WTC11 (cell line): ENCODE results near the gene TBC1D22B. TPM values are rescaled to one million over a fixed set of nuclear protein-coding genes. Genes with fewer than 3 reads are reported as not detected.

Experiments
- ATAC-seq: fragments of 200-7000 bp; cut with Tn5 transposase; 2 replicates; pipeline ENCODE4 v1.10.0; 2021; ENCODE audit warnings: mild to moderate bottlenecking, moderate library complexity
- CTCF ChIA-PET: fragments of 300-600 bp; sonication (Branson Sonifier 250); formaldehyde crosslinking; loops from one replicate; lab custom pipeline; 2021; ENCODE audit warnings: antibody characterized with exemption; lab: Charles Lee
- POLR2A ChIA-PET: fragments of 350-600 bp; sonication (Branson Sonifier 250); formaldehyde crosslinking; loops from one replicate; lab custom pipeline; 2021; ENCODE audit warnings: antibody characterized with exemption; lab: Charles Lee
- DNase-seq: peaks from one replicate; pipeline ENCODE4 v3.0.0; 2021; ENCODE audit warnings: low spot score
- H3K27ac Mint-ChIP-seq: 2 replicates; pipeline ENCODE4 v1.8.0; 2021; ENCODE audit warnings: mixed read lengths
- H3K27me3 Mint-ChIP-seq: 2 replicates; pipeline ENCODE4 v1.8.0; 2021; ENCODE audit warnings: low read depth, mild to moderate bottlenecking, moderate library complexity, mixed read lengths
- H3K36me3 Mint-ChIP-seq: 2 replicates; pipeline ENCODE4 v1.8.0; 2021; ENCODE audit warnings: mixed read lengths
- H3K4me1 Mint-ChIP-seq: 2 replicates; pipeline ENCODE4 v1.8.0; 2022; ENCODE audit warnings: mixed read lengths
- H3K4me3 Mint-ChIP-seq: 2 replicates; pipeline ENCODE4 v1.8.0; 2021; ENCODE audit warnings: mild to moderate bottlenecking, moderate library complexity, mixed read lengths
- H3K9me3 Mint-ChIP-seq: 2 replicates; pipeline ENCODE4 v1.8.0; 2021; ENCODE audit warnings: mixed read lengths
- ARID4B ChIP-seq: sonication (generic); formaldehyde crosslinking; IDR thresholded peaks from 2 replicates; pipeline ENCODE4 v1.8.0; 2023; ENCODE audit warnings: missing genetic modification reagents, mild to moderate bottlenecking, borderline replicate concordance
- ATF1 ChIP-seq: sonication (generic); formaldehyde crosslinking; IDR thresholded peaks from 2 replicates; pipeline ENCODE4 v1.8.1; 2023; ENCODE audit warnings: mild to moderate bottlenecking, moderate library complexity, missing genetic modification reagents
- CTCF ChIP-seq: fragments of 200-600 bp; IDR thresholded peaks from 2 replicates; pipeline ENCODE4 v1.8.0; 2022; ENCODE audit warnings: antibody characterized with exemption
- EMX1 ChIP-seq: fragments of 250-450 bp; sonication (Bioruptor Pico); IDR thresholded peaks from 2 replicates; pipeline ENCODE4 v1.8.0; 2021; ENCODE audit warnings: mild to moderate bottlenecking
- ERG ChIP-seq: fragments of 250-450 bp; sonication (Bioruptor Pico); IDR thresholded peaks from 2 replicates; pipeline ENCODE4 v1.8.0; 2021; ENCODE audit warnings: mild to moderate bottlenecking
- FOXJ3 ChIP-seq: sonication (generic); formaldehyde crosslinking; IDR thresholded peaks from 2 replicates; pipeline ENCODE4 v1.9.0; 2021; ENCODE audit warnings: missing genetic modification reagents, mild to moderate bottlenecking, borderline replicate concordance
- FOXP4 ChIP-seq: sonication (generic); formaldehyde crosslinking; IDR thresholded peaks from 2 replicates; pipeline ENCODE4 v1.8.0; 2022; ENCODE audit warnings: mild to moderate bottlenecking, missing genetic modification reagents
- GTF2I ChIP-seq: fragments of 250-450 bp; sonication (Bioruptor Pico); conservative IDR thresholded peaks from 2 replicates; pipeline ENCODE4 v1.4.0; 2021; ENCODE audit warnings: mild to moderate bottlenecking
- JAZF1 ChIP-seq: fragments of 250-450 bp; sonication (Bioruptor Pico); IDR thresholded peaks from 2 replicates; pipeline ENCODE4 v1.9.0; 2021; ENCODE audit warnings: moderate library complexity, mild to moderate bottlenecking, inconsistent platforms
- PRDM15 ChIP-seq: sonication (generic); formaldehyde crosslinking; IDR thresholded peaks from 2 replicates; pipeline ENCODE4 v1.8.0; 2022; ENCODE audit warnings: missing genetic modification reagents
- RORB ChIP-seq: fragments of 250-450 bp; sonication (Bioruptor Pico); IDR thresholded peaks from 2 replicates; pipeline ENCODE4 v1.9.0; 2021; ENCODE audit warnings: mild to moderate bottlenecking
- STAT6 ChIP-seq: sonication (generic); formaldehyde crosslinking; conservative IDR thresholded peaks from 2 replicates; pipeline ENCODE4 v1.8.1; 2023; ENCODE audit warnings: mild to moderate bottlenecking, low read depth, missing genetic modification reagents, moderate library complexity
- ZBTB43 ChIP-seq: sonication (generic); formaldehyde crosslinking; IDR thresholded peaks from 2 replicates; pipeline ENCODE4 v1.8.1; 2023; ENCODE audit warnings: mild to moderate bottlenecking, missing genetic modification reagents
- ZNF263 ChIP-seq: sonication (generic); formaldehyde crosslinking; IDR thresholded peaks from 2 replicates; pipeline ENCODE4 v1.8.1; 2022; ENCODE audit warnings: low read depth, mild to moderate bottlenecking, moderate library complexity, missing genetic modification reagents
- ZNF425 ChIP-seq: fragments of 250-450 bp; sonication (Bioruptor Pico); conservative IDR thresholded peaks from 2 replicates; pipeline ENCODE4 v1.9.0; 2021; ENCODE audit warnings: mild to moderate bottlenecking
- ZNF671 ChIP-seq: fragments of 250-450 bp; sonication (Bioruptor Pico); IDR thresholded peaks from 2 replicates; pipeline ENCODE4 v1.8.0; 2021; ENCODE audit warnings: mild to moderate bottlenecking
- total RNA-seq: library from RNA; stranded (reverse); gene quantifications from 3 replicates; pipeline ENCODE4 v1.2.3, GENCODE V29; 2021

The TBC1D22B gene
- total RNA-seq, 1 experiment from 2014 or later, result 16.4 TPM

GRCh38 chr6:37282371-37282770 is 24.8 kb downstream of the TBC1D22B start (continued):
- TF ChIP-seq ZBTB43, result no peak
- no peak for TF ChIP-seq RORB (CRISPR knock-in tag)
- no peak for TF ChIP-seq CTCF
- no peak for TF ChIP-seq FOXP4 (CRISPR knock-in tag)
- no peak for TF ChIP-seq ZNF263
- TF ChIP-seq, all 79 proteins: peak for 0

GRCh38 chr6:37283268-37283667 is 25.7 kb downstream of the TBC1D22B start:
- POLR2A ChIA-PET, result no interaction called here
- no peaks in the 10 kb centered on the region for H3K27me3 Mint-ChIP-seq
- no peak for DNase-seq
- no peak for ATAC-seq
- H3K4me3 Mint-ChIP-seq, result no peak overlapping the region
- H3K9me3 Mint-ChIP-seq, result no peaks in the 10 kb centered on the region
- 0 out of 2 replicates have a peak, but pooled peaks cover 5% of the 10 kb centered on the region for H3K4me1 Mint-ChIP-seq
- no peak overlapping the region for H3K27ac Mint-ChIP-seq
- peaks cover 57% of the 10 kb centered on the region for H3K36me3 Mint-ChIP-seq
- CTCF ChIA-PET, result no interaction called here
- TF ChIP-seq EMX1 (no peak), FOXJ3 (no peak), ZNF425 (no peak), JAZF1 (no peak), GTF2I (no peak), ZNF671 (CRISPR knock-in tag) (no peak), ATF1 (no peak), ERG (CRISPR knock-in tag) (no peak), ARID4B (CRISPR knock-in tag) (no peak), STAT6 (CRISPR knock-in tag) (no peak), ZNF263 (no peak), PRDM15 (CRISPR knock-in tag) (no peak)
